HEK293T (cell line): ENCODE data around the gene OR4N5.
"Not testable (repeated sequence)": the region's sequence is repeated elsewhere in the genome, so short reads cannot be mapped to it uniquely, and the experiment has no call there.

Source experiments
- CTCF ChIA-PET: fragments of 350-600 bp; formaldehyde crosslinking; extraction: SDS; loops from one replicate; lab custom pipeline; 2021; ENCODE audit warnings: antibody characterized with exemption, inconsistent platforms; lab: Yijun Ruan, JAX
- POLR2A ChIA-PET: fragments of 350-600 bp; formaldehyde crosslinking; extraction: SDS; loops from one replicate; lab custom pipeline; 2020; ENCODE audit warnings: antibody characterized with exemption, inconsistent platforms; lab: Yijun Ruan, JAX
- DNase-seq: peaks from one replicate; pipeline ENCODE4 v3.0.0; 2012; ENCODE audit warnings: mixed read lengths; ENCODE audit errors: extremely low spot score
- ARNT ChIP-seq: fragments of 450-650 bp; IDR thresholded peaks from 2 replicates; pipeline ENCODE4 v1.6.1; 2017; ENCODE audit warnings: mild to moderate bottlenecking
- BHLHE40 ChIP-seq: fragments of 450-650 bp; IDR thresholded peaks from 2 replicates; pipeline ENCODE4 v1.6.1; 2016; ENCODE audit warnings: mild to moderate bottlenecking, moderate library complexity, borderline replicate concordance
- CTBP1 ChIP-seq: fragments of 450-650 bp; IDR thresholded peaks from 2 replicates; pipeline ENCODE4 v1.6.1; 2016; ENCODE audit warnings: borderline replicate concordance
- ELF4 ChIP-seq: fragments of 450-650 bp; IDR thresholded peaks from 2 replicates; pipeline ENCODE4 v1.6.1; 2017; ENCODE audit warnings: antibody characterized with exemption
- FOXA1 ChIP-seq: fragments of 450-650 bp; IDR thresholded peaks from 2 replicates; pipeline ENCODE4 v1.6.1; 2016; ENCODE audit warnings: mild to moderate bottlenecking
- FOXK2 ChIP-seq: fragments of 450-650 bp; IDR thresholded peaks from 2 replicates; pipeline ENCODE4 v1.6.1; 2016; ENCODE audit warnings: mild to moderate bottlenecking
- FOXM1 ChIP-seq: fragments of 450-650 bp; IDR thresholded peaks from 2 replicates; pipeline ENCODE4 v1.6.1; 2017; ENCODE audit warnings: mild to moderate bottlenecking, borderline replicate concordance
- HDGF ChIP-seq: fragments of 450-650 bp; IDR thresholded peaks from 2 replicates; pipeline ENCODE4 v1.6.1; 2017; ENCODE audit warnings: antibody characterized with exemption, borderline replicate concordance
- L3MBTL2 ChIP-seq: fragments of 450-650 bp; conservative IDR thresholded peaks from 2 replicates; pipeline ENCODE4 v1.6.1; 2016; ENCODE audit warnings: mild to moderate bottlenecking
- LEF1 ChIP-seq: fragments of 450-650 bp; IDR thresholded peaks from 2 replicates; pipeline ENCODE4 v1.6.1; 2017; ENCODE audit warnings: mild to moderate bottlenecking, borderline replicate concordance
- NFRKB ChIP-seq: fragments of 450-650 bp; IDR thresholded peaks from 2 replicates; pipeline ENCODE4 v1.6.1; 2016; ENCODE audit warnings: mild to moderate bottlenecking, moderate library complexity
- SP1 ChIP-seq: fragments of 450-650 bp; IDR thresholded peaks from 2 replicates; pipeline ENCODE4 v1.6.1; 2017
- SUZ12 ChIP-seq: fragments of 450-650 bp; IDR thresholded peaks from 2 replicates; pipeline ENCODE4 v1.6.1; 2016; ENCODE audit warnings: mild to moderate bottlenecking
- TARDBP ChIP-seq: fragments of 450-650 bp; IDR thresholded peaks from 2 replicates; pipeline ENCODE4 v1.6.1; 2016
- ZNF384 ChIP-seq: fragments of 450-650 bp; IDR thresholded peaks from 2 replicates; pipeline ENCODE4 v1.6.1; 2016
- TF ChIP-seq, protein P1 (sequence below): fragments of 450-650 bp; IDR thresholded peaks from 2 replicates; pipeline ENCODE4 v1.6.1; 2016

OR4N5 gene, protein sequence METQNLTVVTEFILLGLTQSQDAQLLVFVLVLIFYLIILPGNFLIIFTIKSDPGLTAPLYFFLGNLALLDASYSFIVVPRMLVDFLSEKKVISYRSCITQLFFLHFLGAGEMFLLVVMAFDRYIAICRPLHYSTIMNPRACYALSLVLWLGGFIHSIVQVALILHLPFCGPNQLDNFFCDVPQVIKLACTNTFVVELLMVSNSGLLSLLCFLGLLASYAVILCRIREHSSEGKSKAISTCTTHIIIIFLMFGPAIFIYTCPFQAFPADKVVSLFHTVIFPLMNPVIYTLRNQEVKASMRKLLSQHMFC

DNA sequence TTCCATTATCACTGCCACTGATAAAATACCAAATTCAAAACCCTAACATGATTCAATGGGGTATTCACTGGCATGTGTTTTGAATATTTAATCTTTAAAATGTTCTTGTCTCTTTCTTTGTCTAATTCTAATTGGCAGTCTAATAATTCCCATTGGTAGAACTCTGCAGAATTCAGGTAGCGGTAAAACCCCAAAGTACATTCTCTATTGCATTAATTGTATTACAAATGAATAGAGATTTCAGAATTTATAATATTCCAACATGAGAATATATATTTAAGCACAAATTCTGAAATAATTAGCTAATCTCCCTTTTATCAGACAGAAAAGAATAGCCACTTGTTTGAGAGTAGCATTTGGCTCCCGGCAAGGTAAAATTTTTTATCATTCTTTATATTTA lies at the start of gene OR4N5:
Gene OR4N5 (plus strand): TSS at position 301 of the 400 bp plus-strand sequence. CDS start 4,916 bp downstream, outside the sequence.
- ChIA-PET POLR2A (no interaction called here), CTCF (no interaction called here)
- DNase-seq: no peak
- no peak for TF ChIP-seq ZNF384

DNA sequence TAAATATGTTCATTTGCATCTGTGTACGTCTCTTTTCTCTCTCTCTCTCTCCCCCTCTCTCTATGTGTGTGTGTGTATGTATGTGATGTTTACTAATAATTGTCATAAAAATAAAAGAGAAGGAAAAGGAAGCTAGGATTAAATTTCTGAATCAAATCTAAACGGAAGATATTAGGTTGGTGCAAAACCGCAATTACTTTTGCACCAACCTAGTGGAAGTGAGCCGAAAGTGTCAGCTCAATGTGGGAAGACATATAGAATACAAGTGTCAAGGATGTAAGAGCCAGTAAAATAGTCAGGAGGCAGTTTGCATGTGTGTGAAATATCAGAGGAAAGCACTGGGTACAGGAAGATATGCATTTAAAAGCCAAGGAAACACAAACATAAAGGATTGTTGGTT lies 46.6 kb upstream of the OR4N5 start:
- CTCF ChIA-PET: no interaction called here
- DNase-seq: no peak
- POLR2A ChIA-PET: no interaction called here
- TF ChIP-seq ELF4 (peak; percentile 52; the same call in 1 of the 2 replicates), FOXM1 (no peak), L3MBTL2 (no peak)

DNA sequence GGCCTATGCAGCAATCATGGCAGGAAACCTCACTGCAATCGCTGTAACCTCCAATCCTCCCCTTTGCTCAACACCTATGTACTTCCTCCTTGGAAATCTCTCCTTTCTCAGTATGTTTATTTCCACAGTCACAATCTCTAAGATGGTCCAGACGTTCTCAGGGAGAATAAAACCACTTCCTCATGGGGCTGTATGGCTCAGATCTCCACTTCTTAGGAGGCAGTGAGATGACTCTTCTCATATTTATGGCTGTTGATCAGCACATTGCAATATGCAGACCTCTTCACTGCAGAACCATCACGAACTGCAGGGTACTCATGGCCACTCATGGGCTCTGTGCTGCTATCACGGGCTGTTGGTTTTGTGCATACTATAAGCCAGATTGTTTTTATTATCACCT lies 45.2 kb upstream of the OR4N5 start:
- POLR2A ChIA-PET: no interaction called here

DNA sequence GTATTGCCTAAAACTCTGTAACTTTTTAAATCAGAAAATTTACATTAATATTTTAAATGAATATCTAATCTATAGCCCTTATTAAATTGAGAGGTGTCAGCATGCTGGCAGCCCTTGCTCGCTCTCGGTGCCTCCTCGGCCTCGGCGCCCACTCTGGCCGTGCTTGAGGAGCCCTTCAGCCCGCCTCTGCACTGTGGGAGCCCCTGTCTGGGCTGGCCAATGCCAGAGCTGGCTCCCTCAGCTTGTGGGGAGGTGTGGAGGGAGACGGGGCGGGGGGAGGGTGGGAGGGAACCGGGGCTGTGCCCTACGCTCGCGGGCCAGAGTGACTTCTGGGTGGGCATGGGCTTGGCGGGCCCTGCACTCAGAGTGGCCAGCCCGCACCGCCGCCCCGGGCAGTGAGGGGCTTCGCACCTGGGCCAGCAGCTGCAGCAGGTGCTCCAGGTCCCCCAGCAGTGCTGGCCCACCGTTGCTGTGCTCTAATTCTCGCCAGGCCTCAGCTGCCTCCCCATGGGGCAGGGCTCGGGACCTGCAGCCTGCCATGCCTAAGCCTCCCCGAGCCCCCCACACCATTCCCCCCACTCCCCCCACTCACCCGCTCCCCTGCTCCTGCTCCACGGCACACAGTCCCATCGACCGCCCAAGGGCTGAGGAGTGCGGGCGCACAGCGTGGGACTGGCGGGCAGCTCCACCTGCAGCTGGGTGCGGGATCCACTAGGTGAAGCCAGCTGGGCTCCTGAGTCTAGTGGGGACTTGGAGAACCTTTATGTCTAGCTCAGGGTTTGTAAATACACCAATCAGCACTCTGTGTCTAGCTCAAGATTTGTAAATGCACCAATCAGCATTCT lies 39.5 kb upstream of the OR4N5 start:
- DNase-seq, POLR2A ChIA-PET, CTCF ChIA-PET: not testable (repeated sequence)

More for the DNA sequence above, 45.2 kb upstream of the OR4N5 start:
- TF ChIP-seq HDGF (no peak), L3MBTL2 (no peak), ELF4 (no peak), NFRKB (no peak), CTBP1 (no peak), BHLHE40 (no peak), SP1 (no peak), SUZ12 (no peak), ARNT (no peak), FOXK2 (no peak), FOXM1 (no peak), FOXA1 (no peak), TARDBP (no peak)
- TF ChIP-seq, protein P1, sequence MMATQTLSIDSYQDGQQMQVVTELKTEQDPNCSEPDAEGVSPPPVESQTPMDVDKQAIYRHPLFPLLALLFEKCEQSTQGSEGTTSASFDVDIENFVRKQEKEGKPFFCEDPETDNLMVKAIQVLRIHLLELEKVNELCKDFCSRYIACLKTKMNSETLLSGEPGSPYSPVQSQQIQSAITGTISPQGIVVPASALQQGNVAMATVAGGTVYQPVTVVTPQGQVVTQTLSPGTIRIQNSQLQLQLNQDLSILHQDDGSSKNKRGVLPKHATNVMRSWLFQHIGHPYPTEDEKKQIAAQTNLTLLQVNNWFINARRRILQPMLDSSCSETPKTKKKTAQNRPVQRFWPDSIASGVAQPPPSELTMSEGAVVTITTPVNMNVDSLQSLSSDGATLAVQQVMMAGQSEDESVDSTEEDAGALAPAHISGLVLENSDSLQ: no peak
- CTCF ChIA-PET: interaction anchor here (0.5 kb wide), 1 partner anchor 155 kb away, joined by 3 read pairs; no protein-coding TSS in a partner anchor
- DNase-seq: no peak

DNA sequence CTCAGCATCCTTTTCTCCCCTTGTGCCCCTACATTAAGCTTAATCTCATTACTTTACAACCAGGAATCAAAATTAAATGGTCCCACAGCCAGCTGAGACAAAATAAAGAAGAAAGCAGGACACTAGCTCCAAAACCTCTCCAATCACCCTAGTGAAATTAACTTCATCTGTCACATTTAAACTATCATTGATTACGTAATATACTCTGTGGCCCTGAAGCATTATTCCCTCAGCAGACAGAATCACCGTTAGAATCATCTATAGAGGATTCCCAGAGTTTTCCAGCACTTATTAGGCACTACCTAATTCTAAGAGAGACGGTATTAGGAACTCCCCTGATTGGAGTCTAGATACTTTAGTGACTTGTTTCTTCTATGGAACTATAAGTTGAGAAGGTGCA lies 28.2 kb upstream of the OR4N5 start, which contains the start of gene OR4K17:
Gene OR4K17 (plus strand): TSS at position 302 of the 400 bp plus-strand sequence. CDS start 6,761 bp downstream, outside the sequence.
- DNase-seq: no peak
- POLR2A ChIA-PET: no interaction called here
- TF ChIP-seq SP1 (no peak), FOXK2 (no peak), SUZ12 (no peak)
- CTCF ChIA-PET: no interaction called here

DNA sequence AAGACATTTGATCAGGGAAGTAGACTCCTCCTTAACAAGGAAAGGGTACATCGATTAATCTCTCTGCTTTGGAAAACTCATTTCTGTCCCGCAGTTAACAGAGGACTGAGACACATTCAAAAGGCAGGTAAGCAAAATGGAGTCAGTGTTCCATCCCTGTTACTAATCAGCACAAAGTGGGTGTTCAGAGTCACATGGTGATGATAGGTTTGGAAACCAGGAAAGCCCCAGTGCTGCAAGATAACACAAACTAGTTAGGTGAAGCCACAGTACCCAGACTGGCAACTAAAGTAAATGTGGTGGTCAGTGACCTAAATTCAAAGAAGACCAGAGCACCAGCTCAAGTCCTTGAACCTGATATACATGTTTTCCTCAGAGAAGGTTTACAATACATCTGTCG lies 26.3 kb upstream of the OR4N5 start:
- CTCF ChIA-PET: no interaction called here
- POLR2A ChIA-PET: no interaction called here
- DNase-seq: no peak
- TF ChIP-seq BHLHE40 (no peak), ZNF384 (no peak), CTBP1 (no peak), FOXA1 (no peak), ARNT (no peak), FOXK2 (no peak), FOXM1 (no peak), LEF1 (no peak), NFRKB (no peak), L3MBTL2 (no peak), ELF4 (no peak), SUZ12 (no peak), TARDBP (no peak), SP1 (no peak), HDGF (no peak)
- TF ChIP-seq, protein P1: no peak

DNA sequence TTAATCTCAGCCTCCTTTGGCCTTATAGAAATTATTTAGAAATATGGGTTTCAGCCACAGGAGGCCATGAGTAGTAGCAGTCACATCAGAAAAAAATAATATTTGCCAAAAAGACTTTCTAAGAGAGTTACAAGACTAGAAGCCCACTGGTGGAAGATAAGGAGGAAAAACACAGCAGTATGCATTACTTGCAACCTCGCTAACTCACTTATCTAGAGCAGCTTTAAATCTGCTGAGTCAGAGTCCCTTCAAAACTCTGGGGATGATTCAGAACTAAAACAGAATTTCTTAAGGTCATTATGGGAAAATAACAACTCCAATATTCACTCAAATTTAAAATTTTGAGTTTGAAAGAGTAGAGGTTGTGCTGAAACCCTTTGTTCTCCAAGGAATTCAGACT lies 21.9 kb upstream of the OR4N5 start:
- ChIA-PET CTCF (no interaction called here), POLR2A (no interaction called here)
- TF ChIP-seq SP1: no peak
- TF ChIP-seq FOXM1: no peak
- no peak for TF ChIP-seq ZNF384
- TF ChIP-seq TARDBP: no peak
- TF ChIP-seq FOXA1: no peak
- TF ChIP-seq BHLHE40: no peak
- no peak for TF ChIP-seq ELF4
- no peak for TF ChIP-seq L3MBTL2
- no peak for TF ChIP-seq LEF1
- no peak for TF ChIP-seq NFRKB
- no peak for DNase-seq
